HepG2 (cell line): ENCODE results near the gene MAP2K2. TPM values are rescaled to one million over a fixed set of nuclear protein-coding genes. Genes with fewer than 3 reads are reported as not detected.
A peak's percentile ranks its signal among the peaks of the same experiment; 100 is the strongest.

ENCODE experiments used
- GZF1 ChIP-seq: sonication (generic); formaldehyde crosslinking; IDR thresholded peaks from 2 replicates; pipeline ENCODE4 v1.5.1; 2020; ENCODE audit warnings: mild to moderate bottlenecking, missing genetic modification reagents
- HOXA9 ChIP-seq: sonication (generic); formaldehyde crosslinking; IDR thresholded peaks from 2 replicates; pipeline ENCODE4 v1.8.1; 2022; ENCODE audit warnings: missing genetic modification reagents, mild to moderate bottlenecking, moderate library complexity, borderline replicate concordance
- IKZF4 ChIP-seq: sonication (generic); formaldehyde crosslinking; IDR thresholded peaks from 2 replicates; pipeline ENCODE4 v1.5.1; 2020; ENCODE audit warnings: borderline replicate concordance, mild to moderate bottlenecking, low read depth, missing genetic modification reagents; ENCODE audit errors: not compliant biosample characterization
- POLR2AphosphoS5 ChIP-seq: IDR thresholded peaks from 2 replicates; pipeline ENCODE4 v1.6.1; 2012; ENCODE audit warnings: low read depth, low read length
- POLR2G ChIP-seq: fragments of 200-400 bp; formaldehyde crosslinking; IDR thresholded peaks from 2 replicates; pipeline ENCODE4 v1.6.1; 2018; ENCODE audit warnings: mild to moderate bottlenecking, low read depth, low read length, moderate library complexity
- SRSF9 ChIP-seq: fragments of 200-400 bp; formaldehyde crosslinking; IDR thresholded peaks from 2 replicates; pipeline ENCODE4 v1.6.1; 2018; ENCODE audit warnings: borderline replicate concordance, mild to moderate bottlenecking, low read depth, low read length; ENCODE audit not compliant: insufficient read depth, poor library complexity, severe bottlenecking
- TBP ChIP-seq: sonication (generic); formaldehyde crosslinking; IDR thresholded peaks from 2 replicates; pipeline ENCODE4 v1.5.0; 2020; ENCODE audit warnings: missing genetic modification reagents
- ZNF460 ChIP-seq: sonication (generic); formaldehyde crosslinking; IDR thresholded peaks from 2 replicates; pipeline ENCODE4 v1.5.1; 2020; ENCODE audit warnings: missing genetic modification reagents, mild to moderate bottlenecking, borderline replicate concordance
- ZNF501 ChIP-seq: sonication (generic); formaldehyde crosslinking; IDR thresholded peaks from 2 replicates; pipeline ENCODE4 v1.5.1; 2020; ENCODE audit warnings: mild to moderate bottlenecking, moderate library complexity, missing genetic modification reagents
- ZNF562 ChIP-seq: sonication (generic); formaldehyde crosslinking; IDR thresholded peaks from 2 replicates; pipeline ENCODE4 v1.8.0; 2022; ENCODE audit warnings: missing genetic modification reagents, borderline replicate concordance
- ZNF616 ChIP-seq: sonication (generic); formaldehyde crosslinking; IDR thresholded peaks from 2 replicates; pipeline ENCODE4 v1.5.0; 2020; ENCODE audit warnings: low read depth, mild to moderate bottlenecking, missing genetic modification reagents
- polyA plus RNA-seq, 8 experiments: library from polyadenylated mRNA; depleted of rRNA in 3 of 8; stranded (reverse) in 7 of 8; unstranded in 1 of 8; fragments of >200 nt; fragmentation: Illumina TruSeq in 4 of 8; extraction: Trizol in 4 of 8; gene quantifications; 2 replicates each; pipeline versions ENCODE4 v1.2.1 to v1.2.3, GENCODE V29; 2011 to 2016; ENCODE audit warnings: low read depth in 4 of 8, missing spikeins in 1 of 8, mixed read lengths in 1 of 8; ENCODE audit not compliant: insufficient read depth in 1 of 8
- total RNA-seq, 5 experiments: library from RNA; depleted of rRNA; stranded (reverse); fragments of >200 nt; fragmentation: Illumina TruSeq; extraction: Trizol; gene quantifications; 2 replicates each; pipeline ENCODE4 v1.2.3, GENCODE V29; 2016; ENCODE audit warnings: low read depth in 1 of 5
- TF ChIP-seq, protein P1 (sequence below): sonication (generic); formaldehyde crosslinking; IDR thresholded peaks from 2 replicates; pipeline ENCODE4 v1.4.0; 2020; ENCODE audit warnings: mild to moderate bottlenecking, missing genetic modification reagents
- TF ChIP-seq, protein P2 (sequence below): sonication (generic); formaldehyde crosslinking; IDR thresholded peaks from 2 replicates; pipeline ENCODE4 v1.8.1; 2023; ENCODE audit warnings: mild to moderate bottlenecking, inconsistent platforms, moderate library complexity, missing genetic modification reagents, borderline replicate concordance
- TF ChIP-seq, protein P3 (sequence below): sonication (generic); formaldehyde crosslinking; conservative IDR thresholded peaks from 2 replicates; pipeline ENCODE4 v1.8.1; 2023; ENCODE audit warnings: missing genetic modification reagents
- TF ChIP-seq, protein P4 (sequence below): sonication (generic); formaldehyde crosslinking; IDR thresholded peaks from 2 replicates; pipeline ENCODE4 v1.4.0; 2020; ENCODE audit warnings: missing genetic modification reagents
- TF ChIP-seq, protein P5 (sequence below): sonication (generic); formaldehyde crosslinking; IDR thresholded peaks from 2 replicates; pipeline ENCODE4 v1.4.0; 2020; ENCODE audit warnings: missing genetic modification reagents
- TF ChIP-seq, protein P6 (sequence below): sonication (generic); formaldehyde crosslinking; IDR thresholded peaks from 2 replicates; pipeline ENCODE4 v1.8.1; 2023; ENCODE audit warnings: mild to moderate bottlenecking, missing genetic modification reagents

The MAP2K2 gene
- total and polyA plus RNA-seq, 2 of the 13 experiments (the other 11 are each of a cell fraction or from before 2014, with no cell fraction given), result 70.3 to 80.9 TPM

DNA sequence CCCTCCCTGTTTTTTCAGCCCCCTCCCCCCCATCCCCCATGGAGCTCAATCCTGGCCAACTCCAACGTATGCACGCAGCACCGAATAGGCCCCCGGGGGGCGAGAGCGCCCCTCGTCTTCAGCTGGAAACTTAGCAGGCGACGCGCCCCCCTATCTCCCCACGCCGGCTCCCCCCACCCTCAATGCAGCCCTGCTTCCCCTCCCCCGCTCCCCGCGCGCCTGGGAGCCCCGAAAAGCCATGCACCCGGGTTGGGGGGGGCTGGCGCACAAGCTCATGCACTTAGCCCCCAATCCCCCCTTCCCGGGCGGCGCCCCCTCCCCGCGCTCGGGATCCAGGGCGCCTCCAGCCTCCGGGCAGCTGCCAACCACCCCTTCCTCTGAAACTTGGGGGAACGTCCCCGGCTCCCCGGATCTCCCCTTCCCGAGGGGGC, 57.7 kb downstream of the MAP2K2 start (continued):
- TF ChIP-seq, protein P1, sequence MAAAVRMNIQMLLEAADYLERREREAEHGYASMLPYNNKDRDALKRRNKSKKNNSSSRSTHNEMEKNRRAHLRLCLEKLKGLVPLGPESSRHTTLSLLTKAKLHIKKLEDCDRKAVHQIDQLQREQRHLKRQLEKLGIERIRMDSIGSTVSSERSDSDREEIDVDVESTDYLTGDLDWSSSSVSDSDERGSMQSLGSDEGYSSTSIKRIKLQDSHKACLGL (CRISPR knock-in tag), result no peak
- TF ChIP-seq, protein P2, sequence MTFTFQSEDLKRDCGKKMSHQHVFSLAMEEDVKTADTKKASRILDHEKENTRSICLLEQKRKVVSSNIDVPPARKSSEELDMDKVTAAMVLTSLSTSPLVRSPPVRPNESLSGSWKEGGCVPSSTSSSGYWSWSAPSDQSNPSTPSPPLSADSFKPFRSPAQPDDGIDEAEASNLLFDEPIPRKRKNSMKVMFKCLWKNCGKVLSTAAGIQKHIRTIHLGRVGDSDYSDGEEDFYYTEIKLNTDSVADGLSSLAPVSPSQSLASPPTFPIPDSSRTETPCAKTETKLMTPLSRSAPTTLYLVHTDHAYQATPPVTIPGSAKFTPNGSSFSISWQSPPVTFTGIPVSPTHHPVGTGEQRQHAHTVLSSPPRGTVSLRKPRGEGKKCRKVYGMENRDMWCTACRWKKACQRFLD, result no peak
- TF ChIP-seq ZNF616 (no peak), ZNF460 (CRISPR knock-in tag) (no peak), HOXA9 (CRISPR knock-in tag) (0 out of 2 replicates have a peak, but pooled peaks have one; percentile 27), POLR2AphosphoS5 (peak; percentile 72), POLR2G (0 out of 2 replicates have a peak, but pooled peaks have one; percentile 14), ZNF501 (CRISPR knock-in tag) (no peak), GZF1 (no peak), IKZF4 (no peak), ZNF562 (0 out of 2 replicates have a peak, but pooled peaks have one; percentile 25), SRSF9 (no peak), TBP (0 out of 2 replicates have a peak, but pooled peaks have one; percentile 1)
- TF ChIP-seq, protein P3, sequence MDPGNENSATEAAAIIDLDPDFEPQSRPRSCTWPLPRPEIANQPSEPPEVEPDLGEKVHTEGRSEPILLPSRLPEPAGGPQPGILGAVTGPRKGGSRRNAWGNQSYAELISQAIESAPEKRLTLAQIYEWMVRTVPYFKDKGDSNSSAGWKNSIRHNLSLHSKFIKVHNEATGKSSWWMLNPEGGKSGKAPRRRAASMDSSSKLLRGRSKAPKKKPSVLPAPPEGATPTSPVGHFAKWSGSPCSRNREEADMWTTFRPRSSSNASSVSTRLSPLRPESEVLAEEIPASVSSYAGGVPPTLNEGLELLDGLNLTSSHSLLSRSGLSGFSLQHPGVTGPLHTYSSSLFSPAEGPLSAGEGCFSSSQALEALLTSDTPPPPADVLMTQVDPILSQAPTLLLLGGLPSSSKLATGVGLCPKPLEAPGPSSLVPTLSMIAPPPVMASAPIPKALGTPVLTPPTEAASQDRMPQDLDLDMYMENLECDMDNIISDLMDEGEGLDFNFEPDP, result no peak
- TF ChIP-seq, protein P4, sequence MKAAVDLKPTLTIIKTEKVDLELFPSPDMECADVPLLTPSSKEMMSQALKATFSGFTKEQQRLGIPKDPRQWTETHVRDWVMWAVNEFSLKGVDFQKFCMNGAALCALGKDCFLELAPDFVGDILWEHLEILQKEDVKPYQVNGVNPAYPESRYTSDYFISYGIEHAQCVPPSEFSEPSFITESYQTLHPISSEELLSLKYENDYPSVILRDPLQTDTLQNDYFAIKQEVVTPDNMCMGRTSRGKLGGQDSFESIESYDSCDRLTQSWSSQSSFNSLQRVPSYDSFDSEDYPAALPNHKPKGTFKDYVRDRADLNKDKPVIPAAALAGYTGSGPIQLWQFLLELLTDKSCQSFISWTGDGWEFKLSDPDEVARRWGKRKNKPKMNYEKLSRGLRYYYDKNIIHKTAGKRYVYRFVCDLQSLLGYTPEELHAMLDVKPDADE (CRISPR knock-in tag), result no peak
- TF ChIP-seq, protein P5, sequence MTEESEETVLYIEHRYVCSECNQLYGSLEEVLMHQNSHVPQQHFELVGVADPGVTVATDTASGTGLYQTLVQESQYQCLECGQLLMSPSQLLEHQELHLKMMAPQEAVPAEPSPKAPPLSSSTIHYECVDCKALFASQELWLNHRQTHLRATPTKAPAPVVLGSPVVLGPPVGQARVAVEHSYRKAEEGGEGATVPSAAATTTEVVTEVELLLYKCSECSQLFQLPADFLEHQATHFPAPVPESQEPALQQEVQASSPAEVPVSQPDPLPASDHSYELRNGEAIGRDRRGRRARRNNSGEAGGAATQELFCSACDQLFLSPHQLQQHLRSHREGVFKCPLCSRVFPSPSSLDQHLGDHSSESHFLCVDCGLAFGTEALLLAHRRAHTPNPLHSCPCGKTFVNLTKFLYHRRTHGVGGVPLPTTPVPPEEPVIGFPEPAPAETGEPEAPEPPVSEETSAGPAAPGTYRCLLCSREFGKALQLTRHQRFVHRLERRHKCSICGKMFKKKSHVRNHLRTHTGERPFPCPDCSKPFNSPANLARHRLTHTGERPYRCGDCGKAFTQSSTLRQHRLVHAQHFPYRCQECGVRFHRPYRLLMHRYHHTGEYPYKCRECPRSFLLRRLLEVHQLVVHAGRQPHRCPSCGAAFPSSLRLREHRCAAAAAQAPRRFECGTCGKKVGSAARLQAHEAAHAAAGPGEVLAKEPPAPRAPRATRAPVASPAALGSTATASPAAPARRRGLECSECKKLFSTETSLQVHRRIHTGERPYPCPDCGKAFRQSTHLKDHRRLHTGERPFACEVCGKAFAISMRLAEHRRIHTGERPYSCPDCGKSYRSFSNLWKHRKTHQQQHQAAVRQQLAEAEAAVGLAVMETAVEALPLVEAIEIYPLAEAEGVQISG (CRISPR knock-in tag), result 0 out of 2 replicates have a peak, but pooled peaks have one; percentile 8
- TF ChIP-seq, protein P6, sequence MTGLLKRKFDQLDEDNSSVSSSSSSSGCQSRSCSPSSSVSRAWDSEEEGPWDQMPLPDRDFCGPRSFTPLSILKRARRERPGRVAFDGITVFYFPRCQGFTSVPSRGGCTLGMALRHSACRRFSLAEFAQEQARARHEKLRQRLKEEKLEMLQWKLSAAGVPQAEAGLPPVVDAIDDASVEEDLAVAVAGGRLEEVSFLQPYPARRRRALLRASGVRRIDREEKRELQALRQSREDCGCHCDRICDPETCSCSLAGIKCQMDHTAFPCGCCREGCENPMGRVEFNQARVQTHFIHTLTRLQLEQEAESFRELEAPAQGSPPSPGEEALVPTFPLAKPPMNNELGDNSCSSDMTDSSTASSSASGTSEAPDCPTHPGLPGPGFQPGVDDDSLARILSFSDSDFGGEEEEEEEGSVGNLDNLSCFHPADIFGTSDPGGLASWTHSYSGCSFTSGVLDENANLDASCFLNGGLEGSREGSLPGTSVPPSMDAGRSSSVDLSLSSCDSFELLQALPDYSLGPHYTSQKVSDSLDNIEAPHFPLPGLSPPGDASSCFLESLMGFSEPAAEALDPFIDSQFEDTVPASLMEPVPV (CRISPR knock-in tag), result no peak
